Amniotic epithelial cell (primary cell): ENCODE results near the gene DONSON.
"Not testable (repeated sequence)": the region's sequence is repeated elsewhere in the genome, so short reads cannot be mapped to it uniquely, and the experiment has no call there.

Experiments used
- DNase-seq: peaks from one replicate; pipeline ENCODE4 v3.0.0-alpha.2; 2010; ENCODE audit warnings: low read depth

The DONSON gene, protein sequence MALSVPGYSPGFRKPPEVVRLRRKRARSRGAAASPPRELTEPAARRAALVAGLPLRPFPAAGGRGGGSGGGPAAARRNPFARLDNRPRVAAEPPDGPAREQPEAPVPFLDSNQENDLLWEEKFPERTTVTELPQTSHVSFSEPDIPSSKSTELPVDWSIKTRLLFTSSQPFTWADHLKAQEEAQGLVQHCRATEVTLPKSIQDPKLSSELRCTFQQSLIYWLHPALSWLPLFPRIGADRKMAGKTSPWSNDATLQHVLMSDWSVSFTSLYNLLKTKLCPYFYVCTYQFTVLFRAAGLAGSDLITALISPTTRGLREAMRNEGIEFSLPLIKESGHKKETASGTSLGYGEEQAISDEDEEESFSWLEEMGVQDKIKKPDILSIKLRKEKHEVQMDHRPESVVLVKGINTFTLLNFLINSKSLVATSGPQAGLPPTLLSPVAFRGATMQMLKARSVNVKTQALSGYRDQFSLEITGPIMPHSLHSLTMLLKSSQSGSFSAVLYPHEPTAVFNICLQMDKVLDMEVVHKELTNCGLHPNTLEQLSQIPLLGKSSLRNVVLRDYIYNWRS

DNA sequence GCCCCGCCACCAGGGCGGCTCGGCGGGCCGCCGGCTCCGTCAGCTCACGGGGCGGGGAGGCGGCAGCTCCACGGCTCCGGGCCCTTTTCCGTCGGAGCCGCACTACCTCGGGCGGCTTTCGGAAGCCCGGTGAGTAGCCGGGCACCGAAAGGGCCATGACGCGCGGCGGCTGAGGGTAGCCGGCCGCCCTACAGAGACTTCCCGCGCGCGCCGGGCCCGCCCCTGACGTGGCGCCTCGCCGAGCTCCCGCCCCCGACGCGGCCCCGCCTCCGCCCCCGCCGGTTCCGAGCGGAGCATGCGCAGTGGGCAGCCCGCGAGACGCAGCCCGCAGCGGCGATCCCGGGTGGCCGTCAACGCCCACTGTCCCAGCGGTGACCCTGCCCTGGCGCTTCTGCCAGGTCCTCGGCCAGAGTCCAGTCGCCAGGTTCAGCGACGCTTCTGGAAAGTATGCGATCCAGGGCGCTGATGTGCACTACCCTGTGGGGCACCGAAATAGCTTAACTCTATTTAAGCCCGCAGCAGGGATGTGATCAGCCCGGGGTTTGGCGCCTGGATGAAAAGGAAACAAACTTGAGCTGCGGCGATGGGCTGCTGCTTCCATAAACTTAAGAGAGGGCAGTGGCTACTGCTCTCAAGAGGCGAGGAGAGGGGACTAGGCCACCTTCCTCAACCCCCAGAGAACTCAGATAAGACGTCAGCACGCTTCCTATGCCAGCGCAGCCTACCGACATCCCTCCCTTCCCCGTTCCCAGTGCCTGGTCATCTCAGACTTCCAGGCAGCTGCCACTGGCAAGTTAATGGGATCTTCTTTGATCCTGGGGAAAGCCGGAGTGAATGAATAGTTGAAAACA, at the start of gene DONSON:
DONSON (minus strand) TSS at position 200 of the 851 bp plus-strand sequence; CDS start at position 157, 43 bp downstream.
- peak; percentile 62 for DNase-seq

DNA sequence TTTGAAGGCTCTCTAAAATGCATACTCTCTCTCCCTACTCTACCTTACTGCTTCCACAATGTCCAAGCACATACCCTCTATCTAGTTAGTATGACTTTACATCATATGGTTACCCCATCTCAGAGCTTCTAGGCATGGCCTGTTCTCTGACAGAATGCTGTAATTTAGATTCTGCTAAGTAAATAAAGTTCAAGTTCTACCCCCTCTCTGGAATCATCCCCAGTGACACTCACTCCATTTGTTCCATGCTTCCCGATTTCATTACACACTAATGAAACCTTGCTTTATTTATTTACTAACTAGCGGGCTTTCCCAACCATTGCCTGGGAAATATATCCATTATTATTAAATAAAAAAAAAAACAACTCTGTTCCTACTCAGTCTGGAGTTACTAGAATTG, 45.8 kb upstream of the DONSON start:
- DNase-seq: no peak

DNA sequence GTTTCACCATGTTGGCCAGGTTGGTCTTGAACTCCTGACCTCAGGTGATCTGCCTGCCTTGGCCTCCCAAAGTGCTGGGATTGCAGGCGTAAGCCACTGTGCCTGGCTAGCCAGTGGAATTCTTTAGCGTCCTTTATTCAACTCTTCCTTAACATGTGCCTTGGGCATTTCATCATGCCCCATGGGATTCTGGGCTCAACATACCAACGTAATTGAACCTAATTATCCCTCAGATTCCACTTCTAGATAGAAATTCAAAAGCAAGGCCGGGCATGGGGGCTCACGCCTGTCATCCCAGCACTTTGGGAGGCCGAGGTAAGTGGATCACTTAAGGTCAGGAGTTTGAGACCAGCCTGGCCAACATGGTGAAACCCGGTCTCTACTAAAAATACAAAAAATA, 37.7 kb upstream of the DONSON start:
- not testable (repeated sequence) for DNase-seq

DNA sequence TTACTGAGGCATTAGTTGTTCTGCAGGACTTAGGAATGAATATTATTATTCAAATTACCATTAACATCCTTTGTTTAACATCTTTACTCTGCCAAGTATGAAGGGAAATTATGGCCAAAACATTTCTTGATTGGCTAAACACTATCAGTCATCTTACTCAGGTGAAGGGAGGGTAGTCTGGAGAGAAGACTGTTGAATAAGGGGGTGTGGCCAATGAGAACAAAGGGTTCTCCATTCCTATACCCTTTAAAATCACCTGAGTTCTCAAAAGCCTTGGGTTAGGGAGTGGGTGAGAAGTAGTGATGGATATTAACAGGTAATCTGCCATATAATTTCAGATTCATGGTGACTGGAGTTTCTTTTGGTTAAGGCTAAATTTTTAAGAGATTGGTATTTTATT, 33.8 kb upstream of the DONSON start:
- no peak for DNase-seq

DNA sequence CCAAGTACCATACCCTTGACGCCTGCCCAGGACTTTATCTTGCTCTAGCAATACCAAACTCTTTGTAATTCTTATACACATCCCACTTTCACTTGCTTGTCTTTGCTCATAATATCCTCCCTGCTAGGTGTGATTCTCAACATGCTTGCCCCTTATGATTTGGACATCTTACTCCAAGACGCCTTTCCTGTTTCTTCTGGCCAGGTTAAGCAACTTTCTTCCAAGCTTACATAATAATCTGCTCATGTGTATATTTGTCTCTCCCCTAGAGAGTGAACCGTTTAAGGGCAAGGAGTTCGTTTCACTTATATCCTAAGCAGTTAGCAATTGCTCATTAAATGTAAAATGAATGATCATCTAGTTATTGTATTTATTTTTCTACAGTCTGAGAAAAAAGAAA, 31.2 kb upstream of the DONSON start:
- no peak for DNase-seq

DNA sequence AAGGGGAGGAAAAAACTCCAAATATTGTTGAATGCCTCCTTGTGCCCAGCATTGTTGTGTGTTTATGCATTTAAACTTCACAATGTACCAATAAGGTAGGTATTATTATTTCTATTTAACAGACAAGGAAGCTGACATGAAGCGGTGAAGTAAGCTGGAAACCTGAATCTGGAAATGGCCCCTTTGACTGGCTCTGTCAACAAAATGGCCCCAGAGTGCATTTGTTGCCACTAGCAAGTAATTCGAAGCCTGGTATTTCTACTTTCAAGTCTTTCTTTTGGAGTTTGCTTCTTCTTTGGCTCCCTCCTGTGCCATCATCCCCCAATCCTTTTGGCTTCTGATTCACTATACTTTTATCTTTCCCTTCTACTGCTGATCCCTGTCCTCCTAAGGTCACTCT, 29.9 kb upstream of the DONSON start:
- no peak for DNase-seq

DNA sequence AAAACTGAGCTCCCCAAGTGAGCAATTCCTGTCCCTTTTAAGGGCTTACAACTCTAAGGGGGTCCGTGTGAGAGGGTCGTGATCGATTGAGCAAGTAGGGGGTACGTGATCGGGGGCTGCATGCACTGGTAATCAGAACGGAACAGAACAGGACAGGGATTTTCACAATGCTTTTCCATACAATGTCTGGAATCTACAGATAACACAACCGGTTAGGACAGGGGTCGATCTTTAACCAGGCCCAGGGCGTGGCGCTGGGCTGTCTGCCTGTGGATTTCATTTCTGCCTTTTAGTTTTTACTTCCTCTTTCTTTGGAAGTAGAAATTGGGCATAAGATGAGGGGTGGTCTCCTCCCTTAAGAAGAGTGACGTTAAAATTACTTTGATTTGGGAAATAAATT, 29.1 kb upstream of the DONSON start:
- DNase-seq: not testable (repeated sequence)

DNA sequence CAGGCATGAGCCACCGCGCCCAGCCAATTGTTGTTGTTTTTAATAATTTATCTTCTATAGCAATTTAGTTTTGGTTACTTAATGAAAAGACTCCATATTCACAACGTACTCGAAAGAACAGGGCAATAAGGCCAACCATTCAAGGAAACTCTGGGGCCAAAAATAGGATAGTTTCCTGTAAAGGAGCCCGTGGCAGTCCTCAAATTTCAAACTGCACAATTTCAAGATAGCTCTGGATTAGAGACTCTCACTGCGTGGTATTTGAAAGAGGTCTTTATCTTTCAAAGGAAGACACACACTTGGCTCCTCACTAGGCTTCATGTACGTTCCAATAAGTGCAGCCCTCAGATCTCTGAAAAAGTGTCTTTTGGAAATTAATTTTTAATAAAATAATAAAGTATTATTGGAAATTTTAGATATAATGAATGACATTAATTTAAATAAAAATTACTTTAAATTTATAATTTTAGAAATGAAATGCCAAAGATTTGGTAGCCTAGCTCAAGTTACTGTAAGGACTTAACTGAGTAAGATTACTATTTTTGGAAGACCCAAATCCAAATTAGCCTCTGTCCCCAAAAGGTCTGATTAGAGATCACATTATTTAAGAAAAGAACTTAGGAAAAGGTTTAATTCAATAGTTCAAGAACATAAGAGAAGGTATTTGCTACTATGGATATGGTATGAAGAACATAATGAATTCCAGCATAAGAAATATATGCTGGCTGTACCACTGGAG, 22.7 kb upstream of the DONSON start:
- DNase-seq: no peak

DNA sequence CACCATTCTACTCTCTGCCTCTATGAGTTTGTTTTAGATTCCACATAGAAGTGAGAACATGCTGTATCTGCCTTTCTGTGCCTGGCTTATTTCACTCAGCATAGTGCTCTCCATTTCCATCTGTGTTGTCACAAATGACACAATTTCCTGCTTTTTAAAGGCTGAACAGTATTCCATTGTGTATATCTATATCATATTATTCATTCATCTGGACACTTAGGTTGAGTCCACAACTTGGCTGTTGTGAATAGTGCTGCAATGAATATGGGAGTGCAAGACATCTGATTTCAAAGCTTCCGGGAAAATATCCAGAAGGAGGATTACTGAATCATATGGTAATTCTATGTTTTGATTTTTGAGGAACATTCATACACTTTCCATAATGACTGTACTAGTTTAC, 20.1 kb upstream of the DONSON start:
- DNase-seq: peak; percentile 60

DNA sequence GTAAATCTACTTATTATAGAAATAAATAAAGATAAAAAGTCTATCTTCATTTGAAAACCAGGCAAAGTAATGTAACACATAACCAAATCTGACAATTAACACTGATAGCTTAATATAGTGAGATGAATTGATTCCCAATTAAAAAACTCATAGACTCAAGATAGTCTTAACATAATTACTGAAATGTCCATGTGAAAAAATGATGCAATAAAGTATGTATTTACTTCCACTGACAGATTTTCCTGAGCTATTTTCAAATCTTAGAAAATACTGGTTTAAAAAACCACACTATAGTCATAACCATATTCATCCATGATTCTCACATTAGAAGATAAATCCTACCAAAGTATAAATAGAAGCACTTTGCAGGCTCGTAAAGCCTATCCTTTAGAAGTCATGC, 9.6 kb upstream of the DONSON start:
- no peak for DNase-seq

DNA sequence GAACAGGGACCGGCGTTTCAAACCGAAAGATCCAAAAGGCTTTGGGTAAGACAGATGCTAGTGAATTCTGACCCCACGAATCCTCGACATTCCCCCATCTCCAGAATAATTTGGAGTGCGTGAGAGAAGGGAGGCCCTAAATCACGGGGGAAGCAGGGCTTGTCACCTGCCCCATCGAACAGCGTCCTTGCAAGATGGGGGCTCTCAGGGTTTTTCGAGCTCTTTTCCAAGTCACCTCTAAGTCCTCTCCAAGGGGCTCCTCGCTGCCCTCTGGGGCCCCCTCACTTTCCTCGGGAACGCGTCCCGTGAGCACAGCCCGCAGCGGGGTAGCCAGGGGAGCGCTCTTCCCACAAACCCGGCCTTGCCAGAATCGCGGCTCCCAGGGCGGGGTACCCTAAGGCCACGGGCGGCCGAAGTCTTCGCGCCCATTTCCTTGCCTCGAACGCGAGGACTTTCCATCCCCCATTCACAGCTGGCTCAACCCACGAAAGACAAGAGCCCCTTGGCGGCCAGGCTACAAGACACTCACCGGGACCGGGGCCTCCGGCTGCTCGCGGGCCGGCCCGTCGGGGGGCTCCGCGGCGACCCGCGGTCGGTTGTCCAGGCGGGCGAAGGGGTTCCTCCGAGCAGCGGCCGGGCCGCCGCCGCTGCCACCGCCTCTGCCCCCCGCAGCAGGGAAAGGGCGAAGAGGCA, 546 bp downstream of the DONSON start:
- no peak for DNase-seq

DNA sequence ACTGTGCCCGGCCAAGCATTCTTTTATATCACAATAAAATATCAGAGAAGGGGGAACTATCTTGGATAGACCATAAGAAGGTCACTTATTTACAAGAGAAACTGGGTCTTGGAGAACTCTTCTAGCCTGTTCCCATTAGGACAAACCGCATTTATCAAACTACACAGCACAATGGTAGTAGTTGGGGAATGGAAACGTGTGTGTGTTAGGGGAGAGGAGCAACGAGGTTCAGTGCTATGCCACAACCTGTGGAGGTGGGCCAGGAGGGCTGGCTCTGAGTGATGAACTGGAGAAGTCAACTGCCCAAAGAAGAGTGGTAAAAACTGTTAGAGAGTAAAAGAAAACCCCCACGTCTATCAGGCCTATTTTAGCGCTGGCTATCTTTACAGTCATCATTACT, 1.6 kb downstream of the DONSON start:
- no peak for DNase-seq

DNA sequence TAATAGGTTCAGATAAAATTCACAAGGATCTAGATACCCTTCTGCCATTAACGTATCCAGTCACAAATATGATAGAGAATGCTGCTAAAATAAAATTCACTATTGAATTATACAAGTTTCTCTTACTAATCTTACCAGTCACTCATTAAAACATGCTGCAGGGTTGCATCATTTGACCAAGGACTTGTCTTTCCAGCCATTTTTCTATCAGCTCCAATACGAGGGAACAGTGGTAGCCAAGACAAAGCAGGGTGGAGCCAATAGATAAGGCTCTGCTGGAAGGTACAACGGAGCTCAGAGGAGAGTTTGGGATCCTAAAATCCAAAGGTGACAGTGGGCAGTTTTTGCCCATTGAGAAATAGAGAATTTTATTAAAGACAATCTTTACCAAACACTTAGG, 4.0 kb downstream of the DONSON start:
- DNase-seq: no peak

DNA sequence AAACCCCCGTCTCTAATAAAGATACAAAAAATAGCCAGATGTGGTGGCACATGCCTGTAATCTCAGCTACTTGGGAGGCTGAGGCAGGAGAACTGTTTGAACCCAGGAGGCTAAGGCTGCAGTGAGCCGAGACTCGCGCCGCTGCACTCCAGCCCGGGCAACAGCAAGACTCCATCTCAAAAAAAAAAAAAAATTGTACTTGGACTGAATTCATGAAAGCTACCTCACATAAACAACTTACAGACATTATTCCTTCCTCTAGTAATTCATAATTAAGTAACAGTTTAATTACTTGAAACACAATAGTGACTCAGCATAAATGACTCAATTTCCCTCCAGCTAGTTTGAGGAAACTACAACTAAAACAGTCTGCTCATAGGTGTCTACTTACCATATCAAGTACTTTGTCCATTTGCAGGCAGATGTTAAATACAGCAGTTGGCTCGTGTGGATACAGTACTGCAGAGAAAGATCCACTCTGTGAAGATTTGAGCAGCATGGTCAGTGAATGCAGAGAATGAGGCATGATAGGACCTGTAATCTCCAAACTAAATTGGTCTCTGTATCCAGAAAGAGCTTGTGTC, 9.4 kb downstream of the DONSON start:
- DNase-seq: peak; percentile 53

DNA sequence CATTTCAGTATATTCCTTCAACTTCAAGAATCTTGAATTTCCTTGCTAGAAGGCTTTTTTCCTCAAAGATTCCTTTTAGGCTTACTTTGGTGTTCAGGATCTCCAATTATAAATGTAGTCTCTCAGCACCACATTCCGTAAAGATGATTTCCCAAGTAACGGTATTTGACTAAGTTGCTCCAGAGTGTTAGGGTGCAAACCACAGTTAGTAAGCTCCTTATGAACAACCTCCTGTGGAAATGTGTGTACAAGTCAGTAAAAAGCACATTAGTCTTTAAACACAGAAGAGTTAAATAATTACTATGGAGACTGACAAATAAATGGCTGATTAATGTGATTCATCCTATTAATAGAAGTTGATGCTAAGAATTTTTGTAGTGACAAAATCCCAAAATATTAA, 10.3 kb downstream of the DONSON start:
- peak; percentile 66 for DNase-seq

DNA sequence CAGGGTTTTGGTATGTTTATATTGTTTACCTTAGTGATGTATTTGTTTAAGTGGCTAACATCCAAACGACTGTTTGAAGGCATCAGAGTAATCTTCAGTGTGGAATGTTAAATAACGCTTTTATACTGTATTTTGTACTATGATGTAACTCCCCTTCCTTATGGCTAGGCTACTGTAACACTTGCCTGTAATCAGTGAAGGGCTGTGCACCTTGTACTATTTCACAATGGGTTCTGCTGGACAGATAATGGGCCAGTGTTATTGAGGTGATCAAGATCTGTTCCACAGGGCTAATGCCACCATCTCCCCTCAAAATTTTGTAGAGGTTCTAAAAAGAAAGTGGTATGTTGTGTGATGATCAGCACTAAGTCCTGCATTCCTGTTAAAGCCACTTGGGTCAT, 11.7 kb downstream of the DONSON start:
- peak; percentile 37 for DNase-seq

DNA sequence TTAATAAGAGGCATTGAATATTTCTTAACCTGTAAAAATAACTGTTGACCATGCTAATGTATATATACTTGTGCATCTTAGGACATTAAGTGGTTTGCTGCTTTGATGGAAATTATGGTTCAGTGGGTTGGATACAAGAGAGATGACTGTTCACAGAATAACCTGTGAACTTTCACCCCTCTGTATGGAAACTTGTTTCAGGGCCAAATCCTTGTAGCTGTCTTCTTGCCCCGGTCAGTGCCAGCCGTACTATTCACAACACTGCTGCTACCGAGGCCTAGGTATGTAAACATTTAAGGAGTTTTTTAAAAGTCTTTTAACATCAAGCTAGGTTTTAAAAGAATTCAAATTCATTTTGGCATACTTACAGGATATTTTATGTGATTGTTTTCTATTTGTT, 16.1 kb downstream of the DONSON start:
- no peak for DNase-seq

DNA sequence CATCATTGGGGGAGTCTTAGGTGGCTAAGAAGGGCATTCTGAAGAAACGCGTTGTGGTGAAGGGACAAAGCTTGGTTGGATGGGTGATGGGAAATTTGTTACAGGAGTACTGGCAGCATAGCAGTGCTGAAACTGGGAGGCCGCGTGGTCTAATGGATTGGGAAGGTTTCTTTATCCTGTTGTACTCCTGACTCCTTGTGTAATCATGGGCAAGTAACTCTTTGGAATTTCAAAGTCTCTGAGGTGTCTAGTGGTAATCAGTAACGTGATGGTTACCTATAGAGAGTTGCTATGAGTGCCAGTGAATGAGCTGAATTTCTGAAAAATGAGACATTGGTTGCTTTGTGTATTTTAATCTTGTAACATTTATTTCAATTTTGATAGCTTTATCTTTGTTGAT, 18.5 kb downstream of the DONSON start:
- DNase-seq: no peak

DNA sequence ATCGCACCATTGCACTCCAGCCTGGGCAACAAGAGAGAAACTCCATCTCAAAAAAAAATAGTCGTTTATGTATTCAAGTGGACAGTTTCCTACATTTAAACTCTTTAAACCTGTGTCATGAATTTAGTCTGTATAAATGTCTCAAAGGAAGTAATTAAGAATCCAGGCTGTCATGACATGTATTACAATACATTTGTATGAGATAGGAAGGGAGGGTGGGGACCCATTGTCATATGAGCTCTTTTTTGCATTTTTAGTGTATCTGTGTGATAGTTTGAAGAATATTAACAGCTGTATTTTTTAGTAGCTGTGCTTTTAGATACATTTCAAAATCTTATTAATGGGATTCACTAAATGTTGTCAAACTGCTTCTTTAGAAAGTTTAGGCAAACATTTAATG, 20.0 kb downstream of the DONSON start:
- DNase-seq: no peak

DNA sequence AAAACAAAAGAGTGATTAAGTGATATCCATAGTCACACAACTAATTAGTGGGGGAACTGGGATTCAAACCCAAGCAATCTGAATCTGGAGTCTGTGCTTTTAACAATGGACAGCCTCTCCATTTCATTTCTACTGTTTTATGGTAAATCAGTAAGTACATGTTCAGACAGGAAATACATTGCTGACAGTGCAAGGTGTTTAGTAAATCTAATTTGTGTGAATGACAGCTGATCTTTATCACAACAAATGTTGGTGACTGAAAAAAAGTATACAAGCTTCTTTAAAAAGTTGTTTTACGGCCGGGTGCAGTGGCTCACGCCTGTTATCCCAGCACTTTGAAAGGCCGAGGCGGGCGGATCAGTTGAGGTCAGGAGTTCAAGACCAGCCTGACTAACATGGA, 20.6 kb downstream of the DONSON start:
- DNase-seq: no peak

DNA sequence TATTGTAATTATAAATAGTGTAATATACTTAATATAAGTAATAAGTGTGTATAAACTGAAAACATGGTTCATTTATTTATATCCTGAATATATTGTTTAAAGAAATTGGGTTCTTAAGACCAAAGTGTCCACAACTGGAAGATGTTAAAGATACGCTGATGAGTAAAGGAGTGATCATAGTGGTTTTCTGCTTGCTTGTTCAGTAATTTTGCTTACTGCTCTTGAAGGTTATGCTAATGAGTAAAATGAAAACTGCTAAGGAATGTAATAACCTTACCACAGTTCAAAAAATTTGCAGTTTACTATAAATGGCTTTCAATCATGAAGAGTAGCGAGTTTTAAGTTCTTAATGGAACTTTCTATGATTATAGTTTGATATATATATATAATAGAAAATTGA, 22.0 kb downstream of the DONSON start:
- DNase-seq: no peak
